Colonic mucosa (tissue), 4 donors: ENCODE measurements around the gene HS3ST1. TPM values are rescaled to one million over a fixed set of nuclear protein-coding genes. Genes with fewer than 3 reads are reported as not detected.

Experiments used
- DNase-seq: peaks from one replicate; pipeline ENCODE4 v3.0.0-alpha.2; 2020
- H3K27ac ChIP-seq: fragments of 200-600 bp; one replicate; pipeline ENCODE4 v1.8.0; 2021
- H3K27me3 ChIP-seq: fragments of 200-600 bp; one replicate; pipeline ENCODE4 v1.8.0; 2021
- H3K36me3 ChIP-seq: fragments of 200-600 bp; one replicate; pipeline ENCODE4 v1.8.0; 2021
- H3K4me1 ChIP-seq: fragments of 200-600 bp; one replicate; pipeline ENCODE4 v1.8.0; 2021; ENCODE audit warnings: mild to moderate bottlenecking
- H3K4me3 ChIP-seq: fragments of 200-600 bp; one replicate; pipeline ENCODE4 v1.8.0; 2021
- H3K9ac ChIP-seq, 2 donors: one replicate each; pipeline ENCODE4 v1.7.0; 2013; ENCODE audit warnings: control low read depth in 2 of 2, low read depth in 2 of 2, low read length in 2 of 2
- H3K9me3 ChIP-seq: fragments of 200-600 bp; one replicate; pipeline ENCODE4 v1.8.0; 2021
- CTCF ChIP-seq: fragments of 200-600 bp; IDR thresholded peaks from one replicate; pipeline ENCODE4 v1.8.0; 2022; ENCODE audit warnings: antibody characterized with exemption, mild to moderate bottlenecking
- intact Hi-C: fragments of 100-400 bp; cut with DNase I; formaldehyde crosslinking; loops from one replicate; pipeline ENCODE4 v1.14.1; 2022
- total RNA-seq, 2 donors: library from RNA; stranded (reverse); fragmentation: NEBNext Ultra II Directional in 1 of 2; extraction: Animal tissue kit (Norgen Biotek cat#: 25700) in 1 of 2; gene quantifications; one replicate each; pipeline ENCODE4 v1.2.1, GENCODE V29; 2021
- donor health status: healthy.
- donor health status: DM: no; HTN: no; CAD: no.
- donor health status: DM: no; HTN: no; CAD: no.

The HS3ST1 gene
- total RNA-seq, result 1 to 10 TPM; 6.6 to 7.6 TPM

- Histone ChIP-seq H3K27ac (peak within 1 kb of the TSS; percentile 88), H3K4me3 (peak within 1 kb of the TSS; percentile 62), H3K9ac (peak within 1 kb of the TSS; percentile 61 to 86), H3K27me3 (no peaks in the 10 kb centered on the region), H3K4me1 (peaks cover 4% of the 10 kb centered on the region), H3K36me3 (no peaks in the 10 kb centered on the region), H3K9me3 (no peaks in the 10 kb centered on the region)
- intact Hi-C loops, result loop anchor here (5.0 to 10.0 kb wide), 2 partner anchors 196 to 846 kb away; no protein-coding TSS in a partner anchor
- no peak for DNase-seq
- no peak for TF ChIP-seq CTCF
These were observed at the start of gene HS3ST1 for GRCh38 chr4:11428231-11428898. Gene HS3ST1, minus strand, starts transcription at chr4:11428894. Its CDS starts 28,889 bp downstream, at chr4:11400005.

DNA sequence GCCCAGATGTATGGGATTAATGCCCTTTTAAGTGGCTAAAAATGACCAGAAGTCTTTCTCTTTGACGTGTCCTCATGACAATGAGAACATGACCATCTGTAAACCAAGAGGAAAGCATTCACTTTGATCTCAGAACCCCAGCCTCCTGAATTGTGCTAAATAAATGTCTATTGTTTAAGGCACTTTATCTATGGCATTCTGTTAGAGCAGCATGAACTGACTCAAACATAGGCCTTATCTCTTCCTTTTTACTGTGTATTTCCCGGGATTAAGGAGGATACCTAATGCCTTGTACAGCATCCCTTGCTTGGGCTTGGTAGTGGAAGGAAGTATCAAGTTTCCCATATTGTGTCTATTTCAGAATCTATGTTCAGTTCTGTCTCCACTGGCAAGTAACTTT is 47.2 kb upstream of the HS3ST1 start:
- no peak overlapping the region for H3K27ac ChIP-seq
- H3K27me3 ChIP-seq, result no peaks in the 10 kb centered on the region
- H3K9me3 ChIP-seq, result no peaks in the 10 kb centered on the region
- H3K4me3 ChIP-seq, result no peak overlapping the region
- no peaks in the 10 kb centered on the region for H3K36me3 ChIP-seq
- H3K4me1 ChIP-seq, result no peaks in the 10 kb centered on the region
- no peak for DNase-seq
- intact Hi-C loops, result no loop called here
- no peak for TF ChIP-seq CTCF
- no peak overlapping the region for H3K9ac ChIP-seq

DNA sequence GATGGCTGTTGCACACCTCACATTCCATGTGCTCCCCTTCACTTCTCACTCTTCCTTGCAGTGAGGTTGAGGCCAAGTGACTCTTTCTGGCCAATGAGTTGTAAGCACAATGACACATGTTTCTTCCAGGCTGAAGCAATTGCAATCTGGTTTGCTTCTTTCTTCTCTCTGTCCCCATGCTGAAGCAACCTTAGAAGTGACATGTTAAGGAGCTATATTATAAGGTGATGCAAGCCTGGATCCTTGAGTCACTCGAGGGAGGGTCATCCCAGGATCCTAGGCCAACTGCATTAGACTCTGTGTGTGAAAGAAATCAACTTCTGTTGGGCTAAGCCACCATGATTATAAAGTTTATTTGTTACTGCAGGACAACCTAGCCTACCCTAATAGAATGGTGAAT is 45.5 kb upstream of the HS3ST1 start:
- intact Hi-C loops, result no loop called here
- Histone ChIP-seq H3K27ac (no peak overlapping the region), H3K27me3 (no peaks in the 10 kb centered on the region), H3K4me1 (no peaks in the 10 kb centered on the region), H3K4me3 (no peak overlapping the region), H3K36me3 (no peaks in the 10 kb centered on the region), H3K9ac (no peak overlapping the region), H3K9me3 (no peaks in the 10 kb centered on the region)
- DNase-seq, result no peak
- TF ChIP-seq CTCF, result no peak

DNA sequence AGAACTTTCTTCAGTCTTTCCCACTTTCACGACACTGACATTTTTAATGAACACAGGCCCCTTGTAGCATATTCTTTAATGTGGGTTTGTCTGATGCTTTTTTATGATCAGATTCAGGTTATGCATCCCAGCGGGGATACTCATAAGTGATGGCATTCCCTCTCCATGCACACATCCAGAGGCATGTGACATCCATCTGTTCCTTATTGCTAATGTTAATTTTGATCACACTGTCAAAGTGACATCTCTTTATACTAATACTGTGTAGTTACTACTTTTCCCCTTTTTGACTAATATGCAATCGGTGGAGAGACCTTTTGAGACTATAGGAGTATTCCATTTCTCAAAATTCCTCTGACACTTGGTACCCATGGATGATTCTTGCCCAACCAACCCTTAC is 43.8 kb upstream of the HS3ST1 start:
- no peak for DNase-seq
- Histone ChIP-seq H3K27me3 (no peaks in the 10 kb centered on the region), H3K9me3 (no peaks in the 10 kb centered on the region), H3K9ac (no peak overlapping the region), H3K36me3 (no peaks in the 10 kb centered on the region), H3K4me1 (no peaks in the 10 kb centered on the region), H3K4me3 (no peak overlapping the region), H3K27ac (no peak overlapping the region)
- intact Hi-C loops, result no loop called here
- no peak for TF ChIP-seq CTCF

- no peaks in the 10 kb centered on the region for H3K9me3 ChIP-seq
- no peaks in the 10 kb centered on the region for H3K36me3 ChIP-seq
- no peaks in the 10 kb centered on the region for H3K4me1 ChIP-seq
- H3K4me3 ChIP-seq, result no peak overlapping the region
- no peaks in the 10 kb centered on the region for H3K27me3 ChIP-seq
- H3K27ac ChIP-seq, result peak overlapping the region; percentile 22
- H3K9ac ChIP-seq, result no peak overlapping the region
- TF ChIP-seq CTCF, result no peak
- intact Hi-C loops, result no loop called here
- DNase-seq, result peak; percentile 35
These were observed 42.9 kb upstream of the HS3ST1 start for GRCh38 chr4:11471618-11472017.
